ENCODE data around the gene FAIM2.

The FAIM2 gene

GRCh38 chr12:49877066-49877465 lies 26.6 kb downstream of the FAIM2 start:
- DNase-seq (ENCODE audit: low spot score): no peak

- no peak for DNase-seq (ENCODE audit: low spot score)
Measured at GRCh38 chr12:49876070-49876469, 27.6 kb downstream of the FAIM2 start.

DNA sequence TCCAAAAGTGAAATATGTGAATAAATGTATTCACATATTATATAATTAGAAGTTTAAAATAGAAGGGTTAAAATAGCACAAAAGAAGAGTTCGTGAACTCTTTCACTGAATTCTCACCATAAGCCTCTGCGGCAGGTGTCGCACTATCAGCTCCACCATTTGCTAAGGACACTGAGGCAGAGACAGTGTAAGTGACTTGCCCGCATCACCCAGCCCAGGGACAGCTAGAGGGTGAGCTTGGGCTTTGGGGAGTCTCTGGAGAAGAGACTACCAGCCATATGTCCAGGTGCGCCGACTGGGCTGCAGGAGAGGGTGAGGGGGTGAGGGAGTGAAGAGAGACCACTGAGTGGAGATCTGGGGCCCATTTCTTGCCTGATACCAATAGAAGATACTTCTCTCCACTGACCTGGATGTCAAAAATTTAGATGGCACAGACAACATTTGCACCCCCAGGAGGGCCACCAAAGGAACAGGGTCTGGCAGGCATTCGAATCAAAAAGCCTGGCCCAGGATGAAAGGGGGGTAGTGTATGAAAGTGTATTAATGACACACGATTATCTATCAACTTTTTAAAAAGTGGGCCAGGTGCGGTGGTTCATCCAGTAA lies 28.5 kb downstream of the FAIM2 start:
- no peak for DNase-seq (ENCODE audit: low spot score)

DNA sequence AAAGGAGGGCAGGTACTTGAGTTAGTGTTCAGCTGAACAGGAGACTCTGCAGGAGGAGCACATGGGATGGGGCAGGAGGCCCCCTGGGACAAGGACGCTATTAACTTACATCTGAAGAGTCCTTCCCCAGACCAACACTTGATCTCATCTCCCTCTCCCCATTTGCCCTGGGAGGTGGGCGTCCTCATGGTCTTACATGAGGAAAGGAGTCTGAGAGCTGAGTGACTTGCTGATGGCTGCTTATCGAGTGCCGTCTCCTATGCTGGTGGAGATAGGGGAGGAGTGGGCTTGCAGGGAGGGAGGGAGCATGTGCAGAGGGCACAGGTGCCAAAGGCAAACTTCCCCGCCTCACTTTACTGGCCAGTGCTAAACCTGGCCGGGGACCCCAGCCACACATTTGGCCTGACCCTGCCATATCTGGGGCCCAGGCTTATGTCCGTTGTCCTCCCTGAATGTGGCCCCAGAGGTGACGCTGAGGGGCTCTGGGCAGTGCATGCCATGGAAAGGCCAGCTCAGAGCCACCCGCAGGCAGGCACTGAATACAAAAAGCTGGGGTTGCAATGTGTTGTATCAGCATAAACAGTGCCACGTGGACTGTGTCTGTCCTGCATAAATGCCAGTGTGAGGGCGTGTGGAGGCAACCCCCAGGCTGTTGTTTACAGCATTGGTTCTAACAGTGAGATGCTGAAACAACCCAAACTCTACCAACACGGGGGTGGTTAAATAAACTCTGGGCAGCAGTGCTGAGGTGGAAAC lies 29.4 kb downstream of the FAIM2 start:
- no peak for DNase-seq (ENCODE audit: low spot score)

DNA sequence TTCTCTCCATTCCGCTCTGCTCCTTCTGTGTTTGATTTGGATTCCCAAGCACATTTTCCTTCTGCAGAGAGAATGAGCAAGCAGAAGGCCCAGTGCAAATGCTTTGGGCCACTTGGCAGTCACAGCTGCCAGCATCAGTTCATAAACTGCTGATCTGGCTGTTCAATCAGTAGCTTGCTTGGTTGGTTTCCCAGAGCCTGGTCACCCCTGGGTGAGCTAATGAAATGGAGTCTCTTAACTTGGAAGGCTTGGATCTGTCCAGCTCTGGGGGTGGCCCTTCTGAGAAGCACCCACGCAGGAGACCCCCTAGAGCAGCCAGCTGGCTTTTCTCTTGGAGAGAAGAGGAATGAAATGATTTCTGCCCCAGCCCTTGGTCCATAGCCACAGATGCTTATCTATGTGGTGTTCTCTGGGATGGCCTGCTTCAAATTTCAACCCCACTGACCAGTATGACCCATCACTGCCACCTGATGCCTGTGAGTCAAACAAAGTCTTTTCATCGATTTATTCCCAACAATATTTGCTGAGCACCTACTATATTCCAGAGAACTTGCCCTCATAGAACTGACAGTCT lies 30.3 kb downstream of the FAIM2 start:
- no peak for DNase-seq (ENCODE audit: low spot score)

GRCh38 chr12:49872781-49873181 lies 30.9 kb downstream of the FAIM2 start:
- no peak for DNase-seq (ENCODE audit: low spot score)

- DNase-seq (ENCODE audit: low spot score): no peak
Measured at GRCh38 chr12:49872381-49872780, 31.3 kb downstream of the FAIM2 start.

GRCh38 chr12:49871811-49872251 lies 31.9 kb downstream of the FAIM2 start:
- DNase-seq (ENCODE audit: low spot score): peak; percentile 76

GRCh38 chr12:49871263-49871561 lies 32.5 kb downstream of the FAIM2 start:
- DNase-seq (ENCODE audit: low spot score): no peak

DNA sequence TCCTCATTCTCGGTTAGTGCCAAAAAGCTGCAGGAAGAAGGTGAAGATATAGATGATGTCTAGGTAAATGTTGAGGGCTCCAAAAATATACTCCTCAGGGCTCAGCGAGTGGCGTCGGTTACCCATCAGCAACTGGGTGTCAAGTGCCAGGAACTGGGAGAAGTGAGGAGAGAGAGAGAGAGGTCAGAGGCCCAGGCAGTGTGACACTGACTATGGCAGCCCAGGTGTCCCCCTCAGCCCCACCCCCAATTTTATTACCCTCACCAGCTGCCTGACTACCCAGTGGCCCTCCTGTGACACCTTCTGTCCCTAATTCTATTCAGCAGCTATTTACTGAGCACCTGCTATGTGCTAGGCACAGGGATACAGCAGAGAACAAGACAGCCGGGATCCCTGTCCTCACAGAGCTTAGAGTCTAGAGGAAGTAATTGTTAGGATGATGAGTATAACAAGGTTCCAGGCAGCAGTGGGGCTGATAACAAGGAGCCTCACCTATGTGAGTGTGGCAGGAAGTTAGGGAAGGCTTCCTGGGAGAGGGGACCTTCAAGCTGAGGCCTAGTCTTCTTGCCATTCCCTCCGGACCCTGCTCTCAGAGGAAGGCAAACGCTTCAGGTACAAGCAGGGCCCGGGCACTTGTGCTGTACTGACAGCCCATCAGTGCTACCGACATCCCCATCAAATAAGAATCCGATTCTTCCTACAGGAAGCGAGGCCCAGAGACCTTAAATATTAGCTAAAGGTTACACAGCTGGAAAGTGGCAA lies 33.0 kb downstream of the FAIM2 start:
- DNase-seq (ENCODE audit: low spot score): no peak

DNA sequence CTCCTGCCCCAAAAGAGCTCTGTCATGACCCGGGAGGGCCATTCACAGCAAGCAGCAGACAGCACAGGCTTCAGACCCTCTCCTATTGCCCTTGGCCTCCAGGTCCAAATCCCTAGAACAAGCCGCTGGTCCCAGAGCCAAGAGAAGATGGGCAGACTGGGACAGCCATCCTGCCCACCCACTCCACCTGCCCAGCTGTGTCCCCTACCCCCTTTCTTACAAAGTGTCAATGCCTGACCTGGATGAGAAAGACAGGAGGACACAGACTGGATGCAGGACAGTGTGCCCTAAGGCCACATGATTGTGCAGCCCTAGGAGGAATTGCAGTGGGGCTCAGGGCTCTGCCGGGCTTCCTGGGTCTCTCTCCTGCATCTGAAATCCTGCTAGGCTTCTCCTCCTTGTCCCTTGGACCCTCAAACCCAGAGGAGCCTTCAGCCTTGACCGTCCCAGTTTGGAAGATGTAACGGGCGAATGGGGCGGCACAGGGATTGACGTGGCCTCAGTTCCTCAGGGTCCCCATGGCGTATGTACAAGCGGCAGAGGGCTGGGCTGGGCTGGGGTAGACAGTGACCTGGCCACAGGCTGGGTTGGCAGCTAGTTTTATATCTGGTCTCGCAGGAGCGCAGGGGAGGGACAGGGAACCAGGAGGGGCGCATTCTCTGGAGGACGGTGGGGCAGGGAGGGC lies 33.7 kb downstream of the FAIM2 start:
- no peak for DNase-seq (ENCODE audit: low spot score)

GRCh38 chr12:49868952-49869815 lies 34.5 kb downstream of the FAIM2 start:
- DNase-seq (ENCODE audit: low spot score): peak; percentile 97

GRCh38 chr12:49868449-49868848 lies 35.3 kb downstream of the FAIM2 start:
- no peak for DNase-seq (ENCODE audit: low spot score)

DNA sequence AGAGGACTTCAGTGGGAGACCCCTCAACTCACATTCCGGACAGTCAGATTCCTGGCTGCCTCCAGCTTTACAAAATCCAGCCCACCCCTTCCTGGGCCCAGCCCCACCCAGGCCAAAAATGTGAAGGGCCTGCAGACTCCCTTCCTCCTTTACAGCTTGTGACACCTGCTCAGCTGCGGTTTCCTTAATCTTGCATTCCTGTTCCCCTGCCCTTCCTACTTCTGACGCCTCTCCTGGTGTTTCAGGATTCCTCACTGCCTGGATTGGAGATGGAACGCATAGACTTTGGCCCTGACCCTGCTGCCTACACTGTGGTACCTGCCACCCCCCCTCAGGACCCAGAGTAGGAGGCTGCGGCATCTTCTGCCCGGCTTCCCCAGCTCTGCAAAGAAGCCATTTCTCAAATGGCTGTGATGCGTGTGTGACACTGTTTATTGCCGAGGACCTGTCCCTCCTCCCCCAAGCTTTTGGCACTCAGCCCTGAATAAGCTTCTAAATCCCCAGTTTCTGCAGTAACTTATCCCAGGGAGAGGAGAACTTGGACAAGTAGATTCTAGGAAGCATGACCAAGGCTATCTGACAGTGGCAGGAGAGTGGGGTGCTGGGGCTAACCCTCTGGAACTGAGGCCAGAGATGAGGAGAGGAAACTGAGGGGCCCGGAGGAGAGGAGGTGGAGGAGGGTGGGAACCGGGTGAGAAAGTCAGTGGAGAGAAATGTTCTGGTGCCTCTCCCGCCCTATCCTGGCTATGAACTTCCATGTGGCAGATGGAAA lies 35.9 kb downstream of the FAIM2 start:
- no peak for DNase-seq (ENCODE audit: low spot score)

- DNase-seq (ENCODE audit: low spot score): peak; percentile 86
Measured at GRCh38 chr12:49866859-49867569, 36.7 kb downstream of the FAIM2 start.

- no peak for DNase-seq (ENCODE audit: low spot score)
Measured at GRCh38 chr12:49865782-49866135, 37.9 kb downstream of the FAIM2 start.

DNA sequence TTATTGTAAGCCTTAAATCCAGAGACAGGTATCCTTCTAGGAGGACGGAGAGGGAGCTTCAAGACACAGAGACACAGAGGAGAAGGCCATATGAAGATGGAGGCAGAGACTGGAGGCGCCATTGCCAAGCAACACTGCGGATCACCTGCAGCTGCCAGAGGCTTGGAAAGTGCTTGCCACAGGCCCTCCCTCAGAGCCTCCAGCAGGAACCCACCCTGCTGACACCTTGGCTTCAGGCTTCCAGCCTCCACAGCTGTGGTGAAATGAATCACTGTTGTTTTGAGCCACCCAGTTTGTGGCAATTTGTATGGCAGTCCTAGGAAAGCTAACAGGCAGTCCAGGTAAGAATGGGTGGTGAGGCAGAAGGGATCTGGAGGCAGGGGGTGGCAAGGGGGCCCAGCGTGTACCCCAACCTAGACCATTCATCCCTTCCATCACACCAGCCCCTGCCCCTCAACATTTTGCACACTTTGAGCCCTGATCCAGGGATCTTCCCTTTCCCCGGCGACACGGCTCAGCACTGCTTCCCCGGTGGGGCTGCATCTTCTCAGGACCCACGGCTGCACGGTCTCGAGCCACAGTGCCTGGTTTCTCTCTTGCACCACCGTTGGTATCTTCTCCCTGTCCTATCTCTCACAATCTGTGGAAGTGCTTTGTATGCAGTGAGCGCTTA lies 38.5 kb downstream of the FAIM2 start:
- DNase-seq (ENCODE audit: low spot score): no peak

DNA sequence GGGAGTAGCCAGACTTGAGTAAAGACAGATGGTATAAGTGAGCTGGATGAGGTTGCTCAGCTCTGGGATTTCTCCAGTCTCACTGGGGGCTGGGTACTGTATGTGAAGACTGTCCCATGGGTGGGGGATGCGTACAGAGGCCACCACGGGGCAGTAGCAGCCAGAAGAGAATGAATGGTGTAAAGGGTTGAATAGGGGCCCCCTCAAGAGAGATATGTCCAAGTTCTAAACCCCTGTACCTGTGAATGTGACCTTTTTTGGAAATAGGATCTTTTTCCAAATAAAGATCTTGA lies 39.0 kb downstream of the FAIM2 start:
- no peak for DNase-seq (ENCODE audit: low spot score)

DNA sequence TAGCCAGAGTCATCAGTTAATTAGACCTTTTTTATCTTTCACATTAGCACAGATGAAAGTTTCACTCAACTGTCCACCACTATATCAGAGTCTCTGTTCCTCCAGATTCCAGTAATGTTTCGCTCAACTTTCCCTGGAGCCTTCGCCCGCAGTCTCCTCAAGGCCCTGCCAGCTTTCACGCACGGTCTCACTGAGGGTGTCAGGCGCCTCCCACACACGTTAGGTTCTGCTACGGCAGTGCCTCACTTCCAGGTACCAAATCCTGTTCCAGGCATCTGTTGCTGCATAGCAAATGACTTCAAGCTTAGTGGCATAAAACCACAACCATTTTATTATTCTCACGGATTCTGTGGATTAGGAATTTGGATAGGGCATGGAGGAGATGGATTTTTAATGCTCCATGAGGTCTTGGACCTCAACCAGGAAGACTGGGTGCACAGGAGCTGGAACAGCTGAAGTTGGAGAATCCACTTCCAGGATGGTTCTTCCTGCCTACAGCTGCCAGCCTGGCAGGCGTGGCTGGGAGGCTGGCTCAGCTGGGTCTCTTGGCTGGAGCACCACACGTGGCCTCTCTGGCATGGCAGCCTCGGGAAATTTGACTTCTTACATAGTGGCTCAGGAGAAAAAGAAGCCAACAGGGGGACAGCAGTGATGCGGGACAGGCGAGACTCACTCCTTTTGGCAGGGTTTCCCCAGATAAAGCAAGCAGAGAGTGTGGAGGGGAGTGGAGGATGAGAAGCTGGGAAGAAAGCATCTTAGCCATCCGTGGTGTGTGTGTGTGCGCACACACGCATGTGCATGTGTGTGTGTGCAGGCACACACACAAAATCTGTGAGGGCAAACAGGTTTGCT lies 39.5 kb downstream of the FAIM2 start:
- DNase-seq (ENCODE audit: low spot score): no peak
